ENCODE measurements around the gene GMPPA.

The GMPPA gene

GRCh38 chr2:219507581-219508443 lies 9.1 kb downstream of the GMPPA start:
- TF ChIP-seq, protein P1, sequence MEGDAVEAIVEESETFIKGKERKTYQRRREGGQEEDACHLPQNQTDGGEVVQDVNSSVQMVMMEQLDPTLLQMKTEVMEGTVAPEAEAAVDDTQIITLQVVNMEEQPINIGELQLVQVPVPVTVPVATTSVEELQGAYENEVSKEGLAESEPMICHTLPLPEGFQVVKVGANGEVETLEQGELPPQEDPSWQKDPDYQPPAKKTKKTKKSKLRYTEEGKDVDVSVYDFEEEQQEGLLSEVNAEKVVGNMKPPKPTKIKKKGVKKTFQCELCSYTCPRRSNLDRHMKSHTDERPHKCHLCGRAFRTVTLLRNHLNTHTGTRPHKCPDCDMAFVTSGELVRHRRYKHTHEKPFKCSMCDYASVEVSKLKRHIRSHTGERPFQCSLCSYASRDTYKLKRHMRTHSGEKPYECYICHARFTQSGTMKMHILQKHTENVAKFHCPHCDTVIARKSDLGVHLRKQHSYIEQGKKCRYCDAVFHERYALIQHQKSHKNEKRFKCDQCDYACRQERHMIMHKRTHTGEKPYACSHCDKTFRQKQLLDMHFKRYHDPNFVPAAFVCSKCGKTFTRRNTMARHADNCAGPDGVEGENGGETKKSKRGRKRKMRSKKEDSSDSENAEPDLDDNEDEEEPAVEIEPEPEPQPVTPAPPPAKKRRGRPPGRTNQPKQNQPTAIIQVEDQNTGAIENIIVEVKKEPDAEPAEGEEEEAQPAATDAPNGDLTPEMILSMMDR (conservative IDR thresholded peaks at IDR 0.05; ENCODE audit: low read length), result no peak
- no peak for DNase-seq (ENCODE audit: low read depth)
- no peak overlapping the region for H3K4me3 ChIP-seq (ENCODE audit: low read length)

GRCh38 chr2:219508444-219508734 lies 9.7 kb downstream of the GMPPA start:
- TF ChIP-seq, protein P1 (conservative IDR thresholded peaks at IDR 0.05; ENCODE audit: low read length), result no peak
- no peak for DNase-seq (ENCODE audit: low read depth)
- no peak overlapping the region for H3K4me3 ChIP-seq (ENCODE audit: low read length)

DNA sequence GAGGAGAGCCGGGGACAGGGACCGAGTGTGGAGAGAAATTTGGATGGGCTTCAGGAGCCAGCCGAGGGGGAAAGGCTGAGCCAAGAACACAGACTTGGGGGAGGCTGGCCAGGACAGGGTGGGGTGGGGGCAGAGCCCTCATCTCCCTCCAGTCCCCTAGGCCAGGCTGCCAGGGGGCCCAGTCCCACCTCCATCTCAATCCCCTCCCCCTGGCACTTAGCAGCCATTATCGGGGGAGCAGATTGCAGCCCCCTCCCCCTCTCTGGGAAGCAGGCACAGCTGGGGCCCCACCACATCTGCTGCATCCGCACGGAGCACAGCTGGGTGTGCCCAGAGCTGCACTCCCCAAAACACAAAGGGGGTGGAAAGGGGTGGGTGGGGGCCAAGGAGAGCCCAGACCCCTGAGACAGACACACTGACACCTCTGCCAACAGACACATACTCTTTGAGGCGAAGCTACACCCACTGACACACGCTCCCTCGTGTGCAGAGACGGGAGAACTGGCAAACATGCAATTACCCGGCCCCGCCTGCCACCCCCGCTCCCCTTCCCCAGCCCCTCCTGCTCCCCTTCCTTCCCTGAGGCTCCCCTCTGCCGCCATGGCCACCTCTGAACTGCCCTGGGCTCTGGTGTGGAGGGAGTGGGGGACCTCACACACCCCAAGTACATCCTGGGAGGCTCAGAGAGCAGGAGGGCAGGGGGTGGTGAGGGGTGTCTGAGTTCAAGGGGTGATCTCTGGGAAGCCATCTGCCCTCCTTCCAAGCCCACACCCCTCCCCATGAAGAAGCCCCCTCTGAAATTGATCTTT lies 10.5 kb downstream of the GMPPA start:
- TF ChIP-seq, protein P1 (conservative IDR thresholded peaks at IDR 0.05; ENCODE audit: low read length), result no peak
- H3K4me3 ChIP-seq (ENCODE audit: low read length), result no peak overlapping the region
- DNase-seq (ENCODE audit: low read depth), result no peak

- DNase-seq (ENCODE audit: low read depth), result peak; percentile 33
- H3K4me3 ChIP-seq (ENCODE audit: low read length), result peak overlapping the region; percentile 5; the same call in 1 of the 2 replicates
- TF ChIP-seq, protein P1 (conservative IDR thresholded peaks at IDR 0.05; ENCODE audit: low read length), result peak; percentile 75
Observed at GRCh38 chr2:219509780-219510511, 11.3 kb downstream of the GMPPA start.

DNA sequence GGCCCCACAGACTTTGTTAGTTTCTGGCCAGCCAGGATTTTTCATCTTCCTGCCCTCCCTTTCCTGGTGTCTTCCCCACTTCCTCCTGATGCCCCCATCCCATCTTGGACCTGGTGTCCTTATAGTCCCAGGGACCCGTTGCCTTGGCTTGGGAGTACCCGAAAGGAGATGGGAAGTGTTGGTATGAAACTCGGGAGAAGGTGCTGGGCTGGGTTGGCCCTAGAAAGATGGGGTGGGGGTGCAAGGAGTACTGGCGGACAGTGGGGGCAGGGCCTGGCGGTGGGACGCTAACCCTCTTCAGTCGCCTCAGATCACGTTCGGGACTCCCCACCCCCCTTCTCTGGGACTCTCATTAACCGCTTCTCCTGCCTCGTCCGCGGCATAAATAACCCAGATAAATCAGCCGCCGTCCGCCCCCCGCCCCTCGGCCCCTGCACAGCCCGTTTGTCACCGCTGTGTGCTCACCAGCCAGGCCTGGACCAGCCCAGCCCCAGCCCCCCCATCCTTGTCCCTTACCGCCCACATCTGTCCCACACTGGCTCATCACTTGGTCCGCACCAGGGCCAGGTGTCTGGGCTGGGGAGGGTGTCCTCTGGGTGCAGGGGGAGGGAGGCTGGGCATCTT lies 11.9 kb downstream of the GMPPA start:
- TF ChIP-seq, protein P1 (conservative IDR thresholded peaks at IDR 0.05; ENCODE audit: low read length), result no peak
- H3K4me3 ChIP-seq (ENCODE audit: low read length), result no peak overlapping the region
- DNase-seq (ENCODE audit: low read depth), result no peak

DNA sequence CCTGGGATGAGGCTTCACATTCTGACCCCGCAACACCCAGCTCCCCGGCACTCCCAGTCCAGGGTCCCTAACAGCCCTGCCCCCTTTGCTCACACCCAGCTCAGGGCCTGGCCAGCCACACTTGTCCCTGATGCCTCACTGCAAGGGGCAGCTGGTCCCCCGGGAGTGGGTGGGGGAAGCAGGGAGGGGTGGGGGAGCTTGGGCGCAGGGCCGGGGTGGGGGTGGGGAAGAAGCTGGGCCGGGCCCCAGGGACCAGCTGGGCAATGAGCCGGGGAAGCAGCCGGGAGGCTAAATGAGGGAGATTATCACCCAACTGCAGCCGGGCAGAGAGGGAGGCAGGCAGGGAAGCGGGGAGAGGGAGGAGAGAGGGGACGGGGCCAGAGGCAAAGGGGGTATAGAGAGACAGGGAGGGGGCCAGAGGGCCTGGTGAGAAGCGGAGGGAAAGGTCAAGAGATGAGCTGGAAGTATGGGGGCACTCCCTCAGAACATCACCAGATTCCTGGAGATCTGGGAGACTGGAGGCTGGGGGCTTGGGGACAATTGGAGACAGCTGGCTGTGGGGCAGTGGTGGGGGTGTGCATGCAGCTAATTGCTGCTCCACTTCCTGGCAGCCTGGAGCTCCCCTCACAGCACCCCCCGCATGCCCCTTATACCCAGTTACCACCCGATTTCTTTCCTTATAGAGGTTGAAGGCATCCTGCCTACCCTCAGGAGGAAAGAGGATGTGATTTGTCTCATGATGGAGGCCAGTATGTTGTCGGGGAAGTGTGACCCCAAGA lies 13.0 kb downstream of the GMPPA start:
- no peak overlapping the region for H3K4me3 ChIP-seq (ENCODE audit: low read length)
- TF ChIP-seq, protein P1 (conservative IDR thresholded peaks at IDR 0.05; ENCODE audit: low read length), result no peak
- no peak for DNase-seq (ENCODE audit: low read depth)
